ENCODE results near the gene CNOT2. TPM values are rescaled to one million over a fixed set of nuclear protein-coding genes. Genes with fewer than 3 reads are reported as not detected.

CNOT2 gene
- total RNA-seq, 3 donors from 2014 or later (not counting 1 experiment from before 2014, with no cell fraction given): 160 to 178 (median 173) TPM

DNA sequence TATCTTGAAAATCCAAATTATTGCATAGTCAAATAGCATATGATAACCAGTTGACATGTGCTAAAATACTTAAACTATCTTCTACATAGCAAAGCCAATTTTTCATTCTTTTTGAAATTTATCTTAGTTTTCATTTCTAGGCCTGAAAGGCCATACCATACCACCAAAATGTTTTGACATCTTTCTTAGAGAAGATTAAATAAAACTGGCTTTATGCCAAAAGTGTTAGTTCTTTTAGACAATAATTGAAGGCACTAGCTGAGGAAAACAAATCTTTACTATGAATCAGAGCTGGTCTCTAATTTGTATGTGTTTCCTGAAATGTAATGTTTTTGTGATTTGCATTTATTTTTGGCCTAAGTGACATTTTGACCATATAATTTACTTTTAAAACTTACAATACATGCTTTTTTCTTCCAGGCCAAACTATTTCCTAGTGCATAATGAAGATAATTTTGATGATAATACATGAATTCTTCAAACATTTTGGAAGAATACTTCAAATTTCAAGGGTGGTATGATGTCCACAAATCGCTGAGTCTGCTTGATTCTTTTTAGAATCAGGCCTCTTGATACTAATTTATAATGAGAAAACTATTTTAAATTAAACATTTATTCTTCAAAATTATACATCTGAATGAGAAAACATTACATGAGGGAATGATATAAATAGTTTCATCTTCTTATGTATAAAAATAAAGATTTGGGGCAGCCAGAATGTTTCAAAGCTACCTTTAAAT, 116.4 kb downstream of the CNOT2 start:
- no peaks in the 10 kb centered on the region for H3K9me3 ChIP-seq (ENCODE audit: control insufficient read depth, insufficient read depth, low read length)
- WGBS (ENCODE audit: insufficient coverage): no CpG with 5 or more reads among the region's 1 CpG
- no peak overlapping the region for H3K27ac ChIP-seq (ENCODE audit: low read length)
- TF ChIP-seq, protein P1, sequence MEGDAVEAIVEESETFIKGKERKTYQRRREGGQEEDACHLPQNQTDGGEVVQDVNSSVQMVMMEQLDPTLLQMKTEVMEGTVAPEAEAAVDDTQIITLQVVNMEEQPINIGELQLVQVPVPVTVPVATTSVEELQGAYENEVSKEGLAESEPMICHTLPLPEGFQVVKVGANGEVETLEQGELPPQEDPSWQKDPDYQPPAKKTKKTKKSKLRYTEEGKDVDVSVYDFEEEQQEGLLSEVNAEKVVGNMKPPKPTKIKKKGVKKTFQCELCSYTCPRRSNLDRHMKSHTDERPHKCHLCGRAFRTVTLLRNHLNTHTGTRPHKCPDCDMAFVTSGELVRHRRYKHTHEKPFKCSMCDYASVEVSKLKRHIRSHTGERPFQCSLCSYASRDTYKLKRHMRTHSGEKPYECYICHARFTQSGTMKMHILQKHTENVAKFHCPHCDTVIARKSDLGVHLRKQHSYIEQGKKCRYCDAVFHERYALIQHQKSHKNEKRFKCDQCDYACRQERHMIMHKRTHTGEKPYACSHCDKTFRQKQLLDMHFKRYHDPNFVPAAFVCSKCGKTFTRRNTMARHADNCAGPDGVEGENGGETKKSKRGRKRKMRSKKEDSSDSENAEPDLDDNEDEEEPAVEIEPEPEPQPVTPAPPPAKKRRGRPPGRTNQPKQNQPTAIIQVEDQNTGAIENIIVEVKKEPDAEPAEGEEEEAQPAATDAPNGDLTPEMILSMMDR (IDR thresholded peaks at IDR 0.05): no peak
- Mint-ChIP-seq H3K4me3 (no peak overlapping the region), H3K27ac (no peak overlapping the region), H3K36me3 (no peaks in the 10 kb centered on the region), H3K4me1 (no peaks in the 10 kb centered on the region), H3K9me3 (no peaks in the 10 kb centered on the region), H3K27me3 (ENCODE audit: low read depth in 2 of 2) (peaks cover under 1 to 1% of the 10 kb centered on the region in 2 donors)
- H3K4me1 ChIP-seq (ENCODE audit: control insufficient read depth, insufficient read depth, low read length): no peaks in the 10 kb centered on the region
- H3K36me3 ChIP-seq (ENCODE audit: control insufficient read depth, insufficient read depth, low read length): peaks cover 6% of the 10 kb centered on the region
- DNase-seq: no peak
- no peak overlapping the region for H3K4me3 ChIP-seq (ENCODE audit: low read length)
- ATAC-seq: no peak
- peaks cover 7% of the 10 kb centered on the region for H3K27me3 ChIP-seq (ENCODE audit: control insufficient read depth, insufficient read depth, low read length)
- intact Hi-C loops (cut with micrococcal nuclease): no loop called here

DNA sequence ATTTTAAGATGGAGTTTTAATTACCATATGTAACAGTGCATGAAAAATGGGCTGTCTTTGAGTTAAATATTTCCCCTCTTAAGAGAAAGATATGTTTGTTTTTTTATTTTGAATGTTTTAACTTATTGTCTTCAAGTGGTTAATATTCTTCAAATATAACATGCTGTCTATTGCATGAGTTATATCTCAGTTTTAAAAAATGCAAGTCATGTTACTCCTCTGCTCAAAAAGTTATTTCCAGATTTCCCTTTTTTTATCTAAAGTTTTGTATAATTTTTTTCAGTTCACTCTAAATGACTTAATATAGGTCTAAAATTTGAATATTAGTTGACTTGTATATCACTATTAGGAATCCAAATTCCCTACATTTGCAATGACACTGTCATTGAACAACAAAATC, 117.0 kb downstream of the CNOT2 start:
- Mint-ChIP-seq H3K27ac (no peak overlapping the region), H3K9me3 (no peaks in the 10 kb centered on the region), H3K27me3 (ENCODE audit: low read depth in 2 of 2) (peaks cover 5 to 7% of the 10 kb centered on the region in 2 donors), H3K4me1 (peaks cover 0 to 6% of the 10 kb centered on the region in 2 donors), H3K36me3 (no peaks in the 10 kb centered on the region), H3K4me3 (no peak overlapping the region)
- Histone ChIP-seq H3K4me1 (ENCODE audit: control insufficient read depth, insufficient read depth, low read length) (peaks cover 3% of the 10 kb centered on the region), H3K27me3 (ENCODE audit: control insufficient read depth, insufficient read depth, low read length) (peaks cover 12% of the 10 kb centered on the region), H3K4me3 (ENCODE audit: low read length) (no peak overlapping the region), H3K36me3 (ENCODE audit: control insufficient read depth, insufficient read depth, low read length) (no peaks in the 10 kb centered on the region), H3K27ac (ENCODE audit: low read length) (no peak overlapping the region), H3K9me3 (ENCODE audit: control insufficient read depth, insufficient read depth, low read length) (no peaks in the 10 kb centered on the region)
- TF ChIP-seq, protein P1 (IDR thresholded peaks at IDR 0.05): no peak
- intact Hi-C loops (cut with micrococcal nuclease): no loop called here
- DNase-seq: no peak
- ATAC-seq: no peak

DNA sequence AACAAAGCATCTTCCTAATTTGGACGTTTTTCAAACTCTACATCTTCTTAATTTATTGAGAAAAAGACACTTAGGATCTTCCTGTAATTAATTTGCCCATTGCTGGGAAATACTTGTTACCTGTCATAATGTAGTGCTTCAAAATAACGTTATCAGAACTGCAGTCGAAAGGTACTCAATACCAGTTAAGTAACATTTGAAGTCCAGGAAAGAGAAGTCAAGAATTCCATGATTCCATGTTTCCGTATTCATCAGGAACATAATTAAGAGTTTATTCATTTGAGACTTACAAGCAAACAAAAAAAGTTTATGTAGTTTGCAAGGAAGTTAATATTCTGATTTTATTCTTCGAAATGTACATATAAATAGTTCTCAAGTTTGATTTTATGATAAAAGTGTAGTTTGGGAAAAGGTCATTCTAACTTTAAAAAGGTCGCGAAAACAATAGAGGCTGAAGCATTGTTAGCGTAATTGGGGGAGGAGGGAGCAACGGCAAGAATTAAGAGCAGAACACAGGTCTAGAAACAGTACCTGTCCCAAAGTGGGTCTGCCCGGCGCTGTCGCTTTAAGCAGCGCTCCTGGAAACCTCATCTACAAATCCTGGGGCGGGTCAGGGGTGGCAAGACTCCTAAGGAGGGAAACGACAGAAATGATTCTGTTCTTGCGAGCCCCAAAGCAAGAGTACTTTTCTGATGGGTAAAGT, 121.6 kb downstream of the CNOT2 start:
- ATAC-seq (no peak), DNase-seq (peak in 1 of 2 donors; percentile 26)
- Histone ChIP-seq H3K27me3 (ENCODE audit: control insufficient read depth, insufficient read depth, low read length) (peaks cover 18% of the 10 kb centered on the region), H3K27ac (ENCODE audit: low read length) (no peak overlapping the region), H3K4me3 (ENCODE audit: low read length) (no peak overlapping the region), H3K4me1 (ENCODE audit: control insufficient read depth, insufficient read depth, low read length) (peaks cover 14% of the 10 kb centered on the region), H3K9me3 (ENCODE audit: control insufficient read depth, insufficient read depth, low read length) (no peaks in the 10 kb centered on the region), H3K36me3 (ENCODE audit: control insufficient read depth, insufficient read depth, low read length) (no peaks in the 10 kb centered on the region)
- WGBS (ENCODE audit: insufficient coverage): 28% methylated on average over 15 of the region's 16 CpGs
- TF ChIP-seq, protein P1 (IDR thresholded peaks at IDR 0.05): no peak
- Mint-ChIP-seq H3K4me3 (peak overlapping the region; percentile 84), H3K36me3 (no peaks in the 10 kb centered on the region), H3K27me3 (ENCODE audit: low read depth in 2 of 2) (peaks cover 15 to 28% of the 10 kb centered on the region in 2 donors), H3K27ac (peak overlapping the region in 1 of 2 donors; percentile 43), H3K4me1 (peaks cover 10 to 20% of the 10 kb centered on the region in 2 donors), H3K9me3 (no peaks in the 10 kb centered on the region)
- intact Hi-C loops (cut with micrococcal nuclease): loop anchor here (5.0 kb wide), 1 partner anchor 313 kb away; no protein-coding TSS in a partner anchor
